LNCAP (cell line): ENCODE data around the gene TUBAL3.

Experiments
- CTCF ChIP-seq: fragments of 450-650 bp; IDR thresholded peaks from 2 replicates; pipeline ENCODE4 v1.5.1; 2017; ENCODE audit warnings: mild to moderate bottlenecking

Gene TUBAL3

GRCh38 chr10:5370493-5371352 is 33.9 kb downstream of the TUBAL3 start:
- TF ChIP-seq CTCF: no peak

- TF ChIP-seq CTCF: no peak
These were observed 35.1 kb downstream of the TUBAL3 start for GRCh38 chr10:5369362-5370158.

- no peak for TF ChIP-seq CTCF
These were observed 38.7 kb downstream of the TUBAL3 start for GRCh38 chr10:5365928-5366327.

GRCh38 chr10:5364890-5365338 is 39.7 kb downstream of the TUBAL3 start, which contains the start of gene UCN3:
TSS of gene UCN3 (plus strand) at chr10:5364966. CDS start at chr10:5373721, 8,755 bp downstream.
- TF ChIP-seq CTCF: no peak

- TF ChIP-seq CTCF: no peak
These were observed 40.3 kb downstream of the TUBAL3 start for GRCh38 chr10:5364374-5364773.

- TF ChIP-seq CTCF: no peak
These were observed 41.8 kb downstream of the TUBAL3 start for GRCh38 chr10:5362873-5363272.

GRCh38 chr10:5361966-5362365 is 42.7 kb downstream of the TUBAL3 start:
- no peak for TF ChIP-seq CTCF
